Measurements from ENCODE around the gene TBL3. TPM values are rescaled to one million over a fixed set of nuclear protein-coding genes. Genes with fewer than 3 reads are reported as not detected.

Gene TBL3
- total and polyA plus RNA-seq, 9 of the 15 experiments (the other 6 are each of a cell fraction or from before 2014, with no cell fraction given): 0.97 to 117 (median 24.5) TPM

- no peak for TF ChIP-seq GTF3C2 (IDR thresholded peaks at IDR 0.05; ENCODE audit: borderline replicate concordance, extremely low read depth, insufficient read length)
- TF ChIP-seq CHAMP1 (IDR thresholded peaks at IDR 0.05): no peak
- peak in 1 of 2 experiments; percentile 51; a peak in 2 of 4 replicates for TF ChIP-seq FOXK2 (conservative IDR thresholded peaks at IDR 0.05 in 1 of 2, IDR thresholded peaks at IDR 0.05 in 1 of 2; ENCODE audit: low read depth in 2 of 2)
- no peak for TF ChIP-seq NR2C2 (CRISPR knock-in tag; IDR thresholded peaks at IDR 0.05)
- TF ChIP-seq NR2C2 (tag; IDR thresholded peaks at IDR 0.05): peak; percentile 51; the same call in 1 of the 2 replicates
- TF ChIP-seq VEZF1 (CRISPR knock-in tag; IDR thresholded peaks at IDR 0.05): peak; percentile 71
- TF ChIP-seq CCNT2 (IDR thresholded peaks at IDR 0.05; ENCODE audit: borderline replicate concordance, extremely low read depth, insufficient read length, low read depth, low read length): peak; percentile 8
- 0 out of 2 replicates have a peak, but pooled peaks have one; percentile 44 for TF ChIP-seq ARID4B (CRISPR knock-in tag; IDR thresholded peaks at IDR 0.05)
- no peak for TF ChIP-seq ZNF668 (CRISPR knock-in tag; IDR thresholded peaks at IDR 0.05)
- TF ChIP-seq SMARCA5 (IDR thresholded peaks at IDR 0.05): 0 out of 2 replicates have a peak, but pooled peaks have one; percentile 20
- TF ChIP-seq NRF1 (conservative IDR thresholded peaks at IDR 0.05 in 1 of 2, IDR thresholded peaks at IDR 0.05 in 1 of 2): peak in 1 of 2 experiments; percentile 54; a peak in 2 of 4 replicates
- no peak for TF ChIP-seq FOXM1 (IDR thresholded peaks at IDR 0.05; ENCODE audit: low read depth)
- no peak for TF ChIP-seq FOXM1 (CRISPR knock-in tag; IDR thresholded peaks at IDR 0.05; ENCODE audit: low read depth)
- no peak for TF ChIP-seq PHB (CRISPR knock-in tag; IDR thresholded peaks at IDR 0.05)
Observed at GRCh38 chr16:2027024-2028010, 55.5 kb downstream of the TBL3 start (continued).
